K562 (cell line): ENCODE measurements around the gene SYNM. TPM values are rescaled to one million over a fixed set of nuclear protein-coding genes. Genes with fewer than 3 reads are reported as not detected.

Source experiments
- BRCA1 ChIP-seq, 2 experiments: fragments of 450-650 bp in 1 of 2; sonication (generic) in 1 of 2; formaldehyde crosslinking in 1 of 2; IDR thresholded peaks; 2 replicates each; pipeline versions ENCODE4 v1.5.0 to v1.6.1; 2017 to 2020; ENCODE audit warnings: mild to moderate bottlenecking in 1 of 2, missing genetic modification reagents in 1 of 2
- EHMT2 ChIP-seq: fragments of 450-650 bp; IDR thresholded peaks from 2 replicates; pipeline ENCODE4 v1.6.1; 2018; ENCODE audit warnings: antibody characterized with exemption
- EP400 ChIP-seq: fragments of 450-650 bp; IDR thresholded peaks from 2 replicates; pipeline ENCODE4 v1.6.1; 2017; ENCODE audit warnings: antibody characterized with exemption, mild to moderate bottlenecking, moderate library complexity
- KLF16 ChIP-seq: IDR thresholded peaks from 2 replicates; pipeline ENCODE4 v1.6.1; 2016; ENCODE audit warnings: antibody characterized with exemption
- MECOM ChIP-seq: fragments of 250-450 bp; sonication (Bioruptor Pico); IDR thresholded peaks from 2 replicates; pipeline ENCODE4 v1.8.0; 2022; ENCODE audit warnings: inconsistent platforms
- NCOR1 ChIP-seq: fragments of 450-650 bp; IDR thresholded peaks from 2 replicates; pipeline ENCODE4 v1.6.1; 2016; ENCODE audit warnings: mild to moderate bottlenecking, moderate library complexity
- PTTG1 ChIP-seq: fragments of 450-650 bp; IDR thresholded peaks from 2 replicates; pipeline ENCODE4 v1.6.1; 2016; ENCODE audit warnings: low read depth, mild to moderate bottlenecking, missing genetic modification characterization, missing compliant biosample characterization
- RCOR1 ChIP-seq, 2 experiments: IDR thresholded peaks; 2 replicates each; pipeline ENCODE4 v1.6.1; 2012; ENCODE audit warnings: low read depth in 2 of 2, low read length in 2 of 2, borderline replicate concordance in 1 of 2, improper control_type of control experiment in 1 of 2
- SIN3B ChIP-seq: fragments of 450-650 bp; IDR thresholded peaks from 2 replicates; pipeline ENCODE4 v1.6.1; 2017; ENCODE audit warnings: low read depth, mild to moderate bottlenecking, moderate library complexity
- SRSF1 ChIP-seq: fragments of 200-400 bp; formaldehyde crosslinking; IDR thresholded peaks from 2 replicates; pipeline ENCODE4 v1.6.1; 2017; ENCODE audit warnings: mild to moderate bottlenecking, low read depth, low read length, moderate library complexity
- polyA plus RNA-seq, 8 experiments: library from polyadenylated mRNA; depleted of rRNA in 4 of 8; stranded (reverse) in 5 of 8; unstranded in 3 of 8; fragments of >200 nt; fragmentation: Nextera tagmentation in 2 of 8; fragmentation: Illumina TruSeq in 1 of 8; extraction: Ambion mirVana in 2 of 8; extraction: Trizol in 1 of 8; gene quantifications; 2 replicates each; pipeline versions ENCODE4 v1.2.1 to v1.2.3, GENCODE V29; 2011 to 2014; ENCODE audit warnings: inconsistent platforms in 1 of 8, missing spikeins in 1 of 8
- total RNA-seq, 7 experiments: library from RNA; depleted of rRNA in 6 of 7; stranded (reverse); fragments of >200 nt in 6 of 7; fragmentation: Illumina TruSeq in 2 of 7; extraction: Trizol in 2 of 7; gene quantifications; 2 replicates each; pipeline versions ENCODE4 v1.2.1 to v1.2.3, GENCODE V29; 2011 to 2021; ENCODE audit warnings: low replicate concordance in 1 of 7
- TF ChIP-seq, protein P1 (sequence below): IDR thresholded peaks from 3 replicates; pipeline ENCODE4 v1.6.1; 2011; ENCODE audit warnings: borderline replicate concordance, mild to moderate bottlenecking, moderate library complexity; ENCODE audit not compliant: insufficient read length; ENCODE audit errors: extremely low read depth
- TF ChIP-seq, protein P2 (sequence below): fragments of 250-450 bp; sonication (Bioruptor Pico); IDR thresholded peaks from 2 replicates; pipeline ENCODE4 v1.8.0; 2021; ENCODE audit warnings: mild to moderate bottlenecking, moderate library complexity
- TF ChIP-seq, protein P3 (sequence below): fragments of 250-450 bp; sonication (Bioruptor Pico); IDR thresholded peaks from 2 replicates; pipeline ENCODE4 v1.5.0; 2020; ENCODE audit warnings: mild to moderate bottlenecking, borderline replicate concordance

SYNM gene
- total and polyA plus RNA-seq, 9 of the 15 experiments (the other 6 are each of a cell fraction or from before 2014, with no cell fraction given), result 0.01 to 0.42 (median 0.13) TPM

DNA sequence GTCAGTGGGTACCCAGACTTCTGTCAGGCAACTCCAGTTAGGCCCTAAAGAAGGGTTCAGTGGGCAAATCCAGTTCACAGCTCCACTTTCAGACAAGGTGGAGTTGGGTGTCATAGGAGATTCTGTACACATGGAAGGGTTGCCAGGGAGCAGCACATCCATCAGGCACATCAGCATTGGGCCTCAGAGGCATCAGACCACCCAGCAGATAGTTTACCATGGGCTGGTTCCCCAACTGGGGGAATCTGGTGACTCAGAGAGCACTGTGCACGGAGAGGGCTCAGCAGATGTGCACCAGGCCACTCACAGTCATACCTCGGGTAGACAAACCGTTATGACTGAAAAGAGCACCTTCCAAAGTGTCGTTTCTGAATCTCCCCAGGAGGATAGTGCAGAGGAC lies 27.2 kb downstream of the SYNM start (continued):
- TF ChIP-seq, protein P1, sequence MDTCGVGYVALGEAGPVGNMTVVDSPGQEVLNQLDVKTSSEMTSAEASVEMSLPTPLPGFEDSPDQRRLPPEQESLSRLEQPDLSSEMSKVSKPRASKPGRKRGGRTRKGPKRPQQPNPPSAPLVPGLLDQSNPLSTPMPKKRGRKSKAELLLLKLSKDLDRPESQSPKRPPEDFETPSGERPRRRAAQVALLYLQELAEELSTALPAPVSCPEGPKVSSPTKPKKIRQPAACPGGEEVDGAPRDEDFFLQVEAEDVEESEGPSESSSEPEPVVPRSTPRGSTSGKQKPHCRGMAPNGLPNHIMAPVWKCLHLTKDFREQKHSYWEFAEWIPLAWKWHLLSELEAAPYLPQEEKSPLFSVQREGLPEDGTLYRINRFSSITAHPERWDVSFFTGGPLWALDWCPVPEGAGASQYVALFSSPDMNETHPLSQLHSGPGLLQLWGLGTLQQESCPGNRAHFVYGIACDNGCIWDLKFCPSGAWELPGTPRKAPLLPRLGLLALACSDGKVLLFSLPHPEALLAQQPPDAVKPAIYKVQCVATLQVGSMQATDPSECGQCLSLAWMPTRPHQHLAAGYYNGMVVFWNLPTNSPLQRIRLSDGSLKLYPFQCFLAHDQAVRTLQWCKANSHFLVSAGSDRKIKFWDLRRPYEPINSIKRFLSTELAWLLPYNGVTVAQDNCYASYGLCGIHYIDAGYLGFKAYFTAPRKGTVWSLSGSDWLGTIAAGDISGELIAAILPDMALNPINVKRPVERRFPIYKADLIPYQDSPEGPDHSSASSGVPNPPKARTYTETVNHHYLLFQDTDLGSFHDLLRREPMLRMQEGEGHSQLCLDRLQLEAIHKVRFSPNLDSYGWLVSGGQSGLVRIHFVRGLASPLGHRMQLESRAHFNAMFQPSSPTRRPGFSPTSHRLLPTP, result no peak
- no peak for TF ChIP-seq EP400
- TF ChIP-seq PTTG1, result no peak
- TF ChIP-seq SIN3B, result no peak
- TF ChIP-seq, protein P2, sequence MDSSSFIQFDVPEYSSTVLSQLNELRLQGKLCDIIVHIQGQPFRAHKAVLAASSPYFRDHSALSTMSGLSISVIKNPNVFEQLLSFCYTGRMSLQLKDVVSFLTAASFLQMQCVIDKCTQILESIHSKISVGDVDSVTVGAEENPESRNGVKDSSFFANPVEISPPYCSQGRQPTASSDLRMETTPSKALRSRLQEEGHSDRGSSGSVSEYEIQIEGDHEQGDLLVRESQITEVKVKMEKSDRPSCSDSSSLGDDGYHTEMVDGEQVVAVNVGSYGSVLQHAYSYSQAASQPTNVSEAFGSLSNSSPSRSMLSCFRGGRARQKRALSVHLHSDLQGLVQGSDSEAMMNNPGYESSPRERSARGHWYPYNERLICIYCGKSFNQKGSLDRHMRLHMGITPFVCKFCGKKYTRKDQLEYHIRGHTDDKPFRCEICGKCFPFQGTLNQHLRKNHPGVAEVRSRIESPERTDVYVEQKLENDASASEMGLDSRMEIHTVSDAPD, result no peak
- TF ChIP-seq, protein P3, sequence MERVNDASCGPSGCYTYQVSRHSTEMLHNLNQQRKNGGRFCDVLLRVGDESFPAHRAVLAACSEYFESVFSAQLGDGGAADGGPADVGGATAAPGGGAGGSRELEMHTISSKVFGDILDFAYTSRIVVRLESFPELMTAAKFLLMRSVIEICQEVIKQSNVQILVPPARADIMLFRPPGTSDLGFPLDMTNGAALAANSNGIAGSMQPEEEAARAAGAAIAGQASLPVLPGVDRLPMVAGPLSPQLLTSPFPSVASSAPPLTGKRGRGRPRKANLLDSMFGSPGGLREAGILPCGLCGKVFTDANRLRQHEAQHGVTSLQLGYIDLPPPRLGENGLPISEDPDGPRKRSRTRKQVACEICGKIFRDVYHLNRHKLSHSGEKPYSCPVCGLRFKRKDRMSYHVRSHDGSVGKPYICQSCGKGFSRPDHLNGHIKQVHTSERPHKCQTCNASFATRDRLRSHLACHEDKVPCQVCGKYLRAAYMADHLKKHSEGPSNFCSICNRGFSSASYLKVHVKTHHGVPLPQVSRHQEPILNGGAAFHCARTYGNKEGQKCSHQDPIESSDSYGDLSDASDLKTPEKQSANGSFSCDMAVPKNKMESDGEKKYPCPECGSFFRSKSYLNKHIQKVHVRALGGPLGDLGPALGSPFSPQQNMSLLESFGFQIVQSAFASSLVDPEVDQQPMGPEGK (CRISPR knock-in tag), result no peak
- TF ChIP-seq RCOR1 (IDR thresholded peaks at IDR 0.05; ENCODE audit: borderline replicate concordance in 1 of 2, low read depth in 2 of 2, low read length in 2 of 2), result no peak
- TF ChIP-seq SRSF1, result no peak
- TF ChIP-seq NCOR1, result no peak
- no peak for TF ChIP-seq EHMT2
- TF ChIP-seq MECOM (CRISPR knock-in tag), result no peak
- no peak for TF ChIP-seq KLF16
- no peak for TF ChIP-seq BRCA1 (IDR thresholded peaks at IDR 0.05)
- TF ChIP-seq BRCA1 (CRISPR knock-in tag; IDR thresholded peaks at IDR 0.05), result no peak
